ENCODE measurements around the gene MEAK7. TPM values are rescaled to one million over a fixed set of nuclear protein-coding genes. Genes with fewer than 3 reads are reported as not detected.

Gene MEAK7
- total and polyA plus RNA-seq, 7 donors: 4.2 to 13.7 (median 11.8) TPM

DNA sequence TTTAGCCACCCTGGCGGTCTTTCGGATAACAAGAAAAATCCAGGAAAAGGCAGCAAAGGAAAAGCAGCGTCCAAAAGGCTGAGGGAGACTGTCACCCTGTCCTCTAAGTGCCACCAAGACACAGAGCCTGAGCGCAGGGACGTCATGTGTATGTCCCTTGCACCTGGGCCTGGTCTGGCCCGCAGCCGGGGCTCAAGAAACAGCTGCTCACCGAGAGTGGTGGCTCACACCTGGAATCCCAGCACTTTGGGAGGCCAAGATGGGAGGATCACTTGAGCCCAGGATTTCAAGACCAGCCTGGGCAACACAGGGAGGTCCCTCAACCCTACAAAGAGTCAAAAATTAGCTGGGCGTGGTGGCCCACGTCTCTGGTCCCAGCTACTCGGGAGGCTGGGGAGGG is 9.2 kb upstream of the MEAK7 start:
- no peak for DNase-seq
- Histone ChIP-seq H3K27me3 (no peaks in the 10 kb centered on the region), H3K9me3 (no peaks in the 10 kb centered on the region), H3K4me3 (no peak overlapping the region), H3K27ac (no peak overlapping the region), H3K36me3 (no peaks in the 10 kb centered on the region), H3K4me1 (peaks cover 0 to 10% (median 8%) of the 10 kb centered on the region in 4 donors)
- intact Hi-C loops (cut with DNase I): loop anchor here (5.0 kb wide), 1 partner anchor 214 kb away; no protein-coding TSS in a partner anchor
- TF ChIP-seq EP300 (IDR thresholded peaks at IDR 0.05): no peak
- 78 to 80% methylated on average over 11 of the region's 11 CpGs for WGBS, 2 donors

DNA sequence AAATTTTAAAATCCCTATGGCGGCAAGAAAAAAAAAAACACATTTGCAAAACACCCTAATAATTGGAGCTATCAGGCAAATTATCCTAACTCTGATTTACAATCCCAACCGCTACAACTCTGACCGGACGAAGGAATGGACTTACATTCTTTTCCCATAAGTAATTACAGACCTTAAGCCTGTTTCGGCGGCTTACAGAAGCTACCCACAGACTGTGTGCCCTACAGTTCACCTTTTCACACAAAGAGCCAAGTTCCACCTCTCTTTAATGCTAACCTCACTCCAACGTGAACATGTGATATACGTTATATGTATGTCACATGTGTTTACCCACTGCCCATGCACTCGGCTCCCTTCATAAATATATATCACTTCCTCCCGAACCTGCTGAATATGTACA is 8.7 kb upstream of the MEAK7 start:
- no peak overlapping the region for H3K27ac ChIP-seq
- peak; percentile 11 for DNase-seq
- intact Hi-C loops (cut with DNase I): loop anchor here (5.0 kb wide), 1 partner anchor 214 kb away; no protein-coding TSS in a partner anchor
- H3K27me3 ChIP-seq: no peaks in the 10 kb centered on the region
- no peaks in the 10 kb centered on the region for H3K36me3 ChIP-seq
- no peaks in the 10 kb centered on the region for H3K9me3 ChIP-seq
- H3K4me3 ChIP-seq: no peak overlapping the region
- peaks cover 0 to 10% (median 8%) of the 10 kb centered on the region in 4 donors for H3K4me1 ChIP-seq
- WGBS, 2 donors: 84% methylated on average over 10 of the region's 10 CpGs
- TF ChIP-seq EP300 (IDR thresholded peaks at IDR 0.05): no peak
- TF ChIP-seq POLR2AphosphoS5 (IDR thresholded peaks at IDR 0.05): no peak
- TF ChIP-seq, protein P1, sequence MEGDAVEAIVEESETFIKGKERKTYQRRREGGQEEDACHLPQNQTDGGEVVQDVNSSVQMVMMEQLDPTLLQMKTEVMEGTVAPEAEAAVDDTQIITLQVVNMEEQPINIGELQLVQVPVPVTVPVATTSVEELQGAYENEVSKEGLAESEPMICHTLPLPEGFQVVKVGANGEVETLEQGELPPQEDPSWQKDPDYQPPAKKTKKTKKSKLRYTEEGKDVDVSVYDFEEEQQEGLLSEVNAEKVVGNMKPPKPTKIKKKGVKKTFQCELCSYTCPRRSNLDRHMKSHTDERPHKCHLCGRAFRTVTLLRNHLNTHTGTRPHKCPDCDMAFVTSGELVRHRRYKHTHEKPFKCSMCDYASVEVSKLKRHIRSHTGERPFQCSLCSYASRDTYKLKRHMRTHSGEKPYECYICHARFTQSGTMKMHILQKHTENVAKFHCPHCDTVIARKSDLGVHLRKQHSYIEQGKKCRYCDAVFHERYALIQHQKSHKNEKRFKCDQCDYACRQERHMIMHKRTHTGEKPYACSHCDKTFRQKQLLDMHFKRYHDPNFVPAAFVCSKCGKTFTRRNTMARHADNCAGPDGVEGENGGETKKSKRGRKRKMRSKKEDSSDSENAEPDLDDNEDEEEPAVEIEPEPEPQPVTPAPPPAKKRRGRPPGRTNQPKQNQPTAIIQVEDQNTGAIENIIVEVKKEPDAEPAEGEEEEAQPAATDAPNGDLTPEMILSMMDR (IDR thresholded peaks at IDR 0.05): no peak
- TF ChIP-seq POLR2A (IDR thresholded peaks at IDR 0.05): no peak

DNA sequence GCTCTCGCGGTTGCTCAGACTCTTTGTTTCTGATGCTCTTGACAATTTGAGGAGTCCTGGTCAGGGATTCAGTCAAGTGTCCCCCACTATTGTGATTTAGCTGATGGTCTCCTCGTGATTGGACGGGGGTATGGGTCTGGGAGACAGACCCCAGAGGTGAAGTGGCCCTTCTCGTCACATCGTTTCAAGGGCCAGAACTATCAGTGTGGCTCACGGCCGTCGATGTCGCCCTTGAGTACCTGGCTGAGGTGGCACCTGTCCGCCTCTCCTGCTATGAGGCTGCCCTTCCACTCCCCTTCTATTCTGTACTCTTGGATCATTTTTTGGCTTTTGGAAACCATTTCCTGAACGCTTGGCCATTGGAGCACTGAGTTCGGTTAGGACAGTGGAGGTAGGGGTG is 7.4 kb upstream of the MEAK7 start:
- DNase-seq: peak; percentile 49
- Histone ChIP-seq H3K4me3 (no peak overlapping the region), H3K36me3 (no peaks in the 10 kb centered on the region), H3K27me3 (no peaks in the 10 kb centered on the region), H3K9me3 (no peaks in the 10 kb centered on the region), H3K4me1 (peaks cover 0 to 10% (median 8%) of the 10 kb centered on the region in 4 donors), H3K27ac (no peak overlapping the region)
- WGBS, 2 donors: 76 to 77% methylated on average over 13 of the region's 13 CpGs
- intact Hi-C loops (cut with DNase I): loop anchor here (1.0 to 5.0 kb wide), 3 partner anchors 106 to 215 kb away; partner anchors contain the start of gene COTL1
- no peak for TF ChIP-seq POLR2AphosphoS5 (IDR thresholded peaks at IDR 0.05)
- no peak for TF ChIP-seq POLR2A (IDR thresholded peaks at IDR 0.05)
- TF ChIP-seq, protein P1 (IDR thresholded peaks at IDR 0.05): no peak

DNA sequence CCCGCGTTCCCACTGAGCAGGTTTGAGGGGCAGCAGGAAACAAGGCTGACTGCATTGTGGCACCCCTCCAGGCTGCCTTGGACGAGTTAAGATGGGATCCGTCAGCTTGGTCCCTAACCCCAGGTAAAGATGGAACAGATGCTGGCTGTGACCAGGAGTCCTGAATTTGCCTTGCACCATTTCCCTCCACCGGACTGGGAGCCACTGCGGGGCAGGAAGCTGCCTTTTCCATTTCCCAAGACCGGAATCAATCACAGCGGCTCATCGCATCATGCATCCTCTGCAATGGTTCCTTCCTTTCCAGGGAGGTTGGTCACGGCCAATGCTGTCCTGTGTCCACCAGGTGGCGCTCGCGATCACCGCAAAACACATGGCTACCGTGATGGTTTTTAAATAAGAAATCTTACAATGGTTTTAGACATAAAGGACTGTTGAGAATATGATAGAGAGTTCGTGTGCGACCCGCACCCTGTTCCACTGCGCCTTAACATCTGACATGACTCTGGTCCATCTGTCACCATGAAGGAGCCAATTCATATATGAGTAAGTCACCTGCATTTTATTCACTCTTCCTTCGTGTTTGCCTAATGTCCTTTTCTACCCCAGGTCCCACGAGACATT is 6.8 kb upstream of the MEAK7 start:
- Histone ChIP-seq H3K9me3 (no peaks in the 10 kb centered on the region), H3K4me3 (no peak overlapping the region), H3K27ac (no peak overlapping the region), H3K27me3 (no peaks in the 10 kb centered on the region), H3K36me3 (no peaks in the 10 kb centered on the region), H3K4me1 (peaks cover 0 to 11% (median 9%) of the 10 kb centered on the region in 4 donors)
- WGBS, 2 donors: 11 to 12% methylated on average over 21 of the region's 21 CpGs
- intact Hi-C loops (cut with DNase I): loop anchor here (1.0 to 5.0 kb wide), 3 partner anchors 107 to 216 kb away; partner anchors contain the start of gene COTL1
- TF ChIP-seq POLR2A (IDR thresholded peaks at IDR 0.05) (no peak), EP300 (IDR thresholded peaks at IDR 0.05) (no peak), POLR2AphosphoS5 (IDR thresholded peaks at IDR 0.05) (peak in 1 of 4 donors; percentile 26)
- TF ChIP-seq, protein P1 (IDR thresholded peaks at IDR 0.05): peak; percentile 84 to 97 (median 94)
- peak; percentile 92 for DNase-seq

DNA sequence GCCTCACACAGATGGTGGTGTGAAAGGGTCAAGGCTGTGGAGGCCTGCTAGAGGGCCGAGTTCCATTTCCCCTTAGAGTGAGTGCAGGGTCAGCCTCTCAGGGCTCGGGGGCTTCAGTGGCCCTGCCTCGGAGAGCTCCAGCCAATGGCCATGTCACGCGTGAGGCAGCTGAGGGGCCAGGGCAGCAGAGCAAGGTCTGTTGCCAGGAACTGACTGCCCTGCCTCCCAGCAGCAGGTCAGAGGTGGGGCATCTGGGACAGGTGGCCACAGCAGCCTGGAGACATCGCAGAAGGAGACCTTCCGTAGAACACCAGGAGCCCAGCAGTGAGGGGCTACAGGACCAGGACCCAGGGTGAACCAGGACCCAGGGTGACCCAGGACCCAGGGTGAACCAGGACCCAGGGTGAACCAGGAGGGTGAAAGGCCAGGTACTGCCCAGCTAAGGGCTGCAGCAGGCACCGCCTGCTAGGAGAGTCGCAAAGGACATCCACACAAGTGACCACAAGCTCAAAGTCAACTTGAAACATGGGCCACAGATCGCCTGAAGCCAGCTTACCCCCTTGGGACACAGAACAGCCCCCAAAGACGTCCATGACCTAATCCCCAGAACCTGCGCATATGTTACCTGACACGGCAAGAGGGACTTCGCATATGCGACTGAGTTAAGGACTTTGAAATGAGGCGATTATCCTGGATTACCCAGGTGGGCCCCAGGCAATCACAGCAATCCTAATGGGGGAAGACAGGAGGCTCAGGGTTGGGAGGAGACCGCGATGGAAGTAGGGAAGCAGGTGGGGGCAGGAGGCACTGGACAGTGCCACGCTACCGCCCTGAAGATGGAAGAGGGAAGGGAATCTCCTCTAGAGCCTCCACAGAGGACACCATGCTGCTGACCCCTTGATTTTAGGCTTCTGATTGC is 4.8 kb upstream of the MEAK7 start:
- 87% methylated on average over 20 of the region's 20 CpGs for WGBS, 2 donors
- Histone ChIP-seq H3K36me3 (no peaks in the 10 kb centered on the region), H3K27me3 (no peaks in the 10 kb centered on the region), H3K4me3 (no peak overlapping the region), H3K27ac (no peak overlapping the region), H3K9me3 (no peaks in the 10 kb centered on the region), H3K4me1 (peaks cover 0 to 27% (median 22%) of the 10 kb centered on the region in 4 donors)
- intact Hi-C loops (cut with DNase I): no loop called here
- peak; percentile 55 for DNase-seq
- TF ChIP-seq, protein P1 (IDR thresholded peaks at IDR 0.05): no peak
- TF ChIP-seq EP300 (IDR thresholded peaks at IDR 0.05) (no peak), POLR2A (IDR thresholded peaks at IDR 0.05) (no peak), POLR2AphosphoS5 (IDR thresholded peaks at IDR 0.05) (no peak)

Data from sigmoid colon (tissue), 7 donors.